ENCODE data around the gene MVB12A.

DNA sequence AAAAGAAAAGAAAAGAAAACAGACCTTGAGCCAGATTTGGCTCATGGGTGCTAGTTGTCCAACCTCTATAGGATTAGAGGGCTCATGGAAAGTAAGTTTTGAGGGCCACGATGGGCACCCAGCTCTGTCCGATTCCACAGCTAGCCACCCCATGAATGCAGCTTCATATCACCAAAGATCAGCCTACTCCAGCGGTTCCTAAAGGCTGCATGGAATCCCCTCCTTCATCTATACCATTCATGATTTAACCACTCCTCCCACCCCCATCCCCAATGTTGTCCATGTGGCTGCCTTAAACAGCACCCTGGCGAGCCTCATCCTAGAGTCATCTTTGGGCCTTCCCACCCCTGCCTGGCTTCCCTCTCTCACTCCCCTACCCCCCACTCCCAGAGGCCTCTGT lies 2.1 kb downstream of the MVB12A start:
- no peak for TF ChIP-seq CTCF (conservative IDR thresholded peaks at IDR 0.05; ENCODE audit: low read depth, low read length)
- TF ChIP-seq EZH2phosphoT487 (IDR thresholded peaks at IDR 0.05; ENCODE audit: borderline replicate concordance, low read length): no peak
